NCI-H2081 (cell line): Measurements from ENCODE around the gene FAM3B.

Experiments used
- DNase-seq, 2 experiments: peaks; one replicate each; lab custom pipeline; 2025; lab: John Stamatoyannopoulos, UW

Gene FAM3B

GRCh38 chr21:41369105-41369919, 52.7 kb downstream of the FAM3B start:
- DNase-seq, result no peak

GRCh38 chr21:41369920-41370839, 53.6 kb downstream of the FAM3B start:
- no peak for DNase-seq

- DNase-seq, result no peak
Measured at GRCh38 chr21:41370840-41371684, 54.5 kb downstream of the FAM3B start.

GRCh38 chr21:41371685-41372030, 55.1 kb downstream of the FAM3B start:
- no peak for DNase-seq

- DNase-seq, result no peak
Measured at GRCh38 chr21:41373253-41373652, 56.7 kb downstream of the FAM3B start.

- no peak for DNase-seq
Measured at GRCh38 chr21:41373763-41374162, 57.2 kb downstream of the FAM3B start.

GRCh38 chr21:41374177-41374712, 57.6 kb downstream of the FAM3B start:
- DNase-seq, result no peak

GRCh38 chr21:41374867-41375533, 58.4 kb downstream of the FAM3B start:
- DNase-seq, result no peak

- DNase-seq, result no peak
Measured at GRCh38 chr21:41375875-41376274, 59.3 kb downstream of the FAM3B start.

- DNase-seq, result no peak
Measured at GRCh38 chr21:41377715-41378114, 61.1 kb downstream of the FAM3B start.

GRCh38 chr21:41378849-41379248, 62.2 kb downstream of the FAM3B start:
- DNase-seq, result no peak

- no peak for DNase-seq
Measured at GRCh38 chr21:41379901-41380300, 63.3 kb downstream of the FAM3B start.

- DNase-seq, result no peak
Measured at GRCh38 chr21:41381731-41382130, 65.1 kb downstream of the FAM3B start.

- DNase-seq, result no peak
Measured at GRCh38 chr21:41387042-41387819, 70.6 kb downstream of the FAM3B start.

- no peak for DNase-seq
Measured at GRCh38 chr21:41387824-41388223, 71.2 kb downstream of the FAM3B start.

- no peak for DNase-seq
Measured at GRCh38 chr21:41388259-41388658, 71.7 kb downstream of the FAM3B start.

GRCh38 chr21:41390043-41390639, 73.5 kb downstream of the FAM3B start:
- no peak for DNase-seq

GRCh38 chr21:41393876-41394465, 77.4 kb downstream of the FAM3B start:
- DNase-seq, result no peak

GRCh38 chr21:41396558-41397075, 80.0 kb downstream of the FAM3B start:
- DNase-seq, result no peak
